ENCODE data around the gene TTN. TPM values are rescaled to one million over a fixed set of nuclear protein-coding genes. Genes with fewer than 3 reads are reported as not detected.
A peak's percentile ranks its signal among the peaks of the same experiment; 100 is the strongest.

Gene TTN
- total and polyA plus RNA-seq, 2 of the 8 experiments (the other 6 are each of a cell fraction or from before 2014, with no cell fraction given), result 0.30 to 9.7 TPM

DNA sequence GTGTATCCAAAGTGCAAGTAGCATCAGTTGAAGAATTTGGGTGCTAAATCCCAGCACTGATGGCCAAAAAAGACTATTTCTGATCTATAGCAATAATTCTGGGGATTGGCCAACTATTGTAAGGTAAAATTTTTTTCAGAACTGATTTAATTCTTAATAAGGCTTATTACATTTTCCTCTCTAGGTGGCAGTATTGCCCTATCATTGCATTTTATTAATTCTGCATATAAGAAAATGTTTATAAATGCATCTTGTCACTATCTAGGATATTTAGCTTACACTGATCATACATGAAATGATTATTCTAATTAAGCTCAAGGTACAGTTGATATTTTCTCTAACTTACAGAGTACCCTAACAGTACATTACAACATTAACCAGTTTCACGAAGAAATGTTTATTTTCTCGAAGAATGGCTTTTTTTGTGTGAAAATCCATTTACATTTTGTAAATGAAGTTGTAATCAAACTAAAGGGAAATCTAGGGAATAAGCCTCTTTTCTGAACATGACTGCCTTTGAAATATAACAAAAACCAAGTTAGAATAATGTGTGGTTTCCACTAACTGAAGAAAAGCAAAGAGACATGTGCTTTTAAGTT lies 11.0 kb downstream of the TTN start:
- Histone ChIP-seq H2BK20ac (ENCODE audit: low read length) (no peak overlapping the region), H2BK5ac (ENCODE audit: low read depth, low read length) (no peak overlapping the region), H3K4ac (replicated peaks; ENCODE audit: insufficient read length, low read depth, low read length) (no peak overlapping the region), H3K23ac (ENCODE audit: insufficient read length) (no peak overlapping the region), H4K20me1 (replicated peaks in 1 of 2; ENCODE audit: control insufficient read depth in 1 of 2, insufficient read depth in 2 of 2, low read length in 2 of 2) (no peaks in the 10 kb centered on the region), H3K27me3 (replicated peaks in 1 of 4; ENCODE audit: control insufficient read depth in 3 of 4, extremely low read depth in 1 of 4, insufficient read depth in 3 of 4, low read length in 3 of 4) (no peaks in the 10 kb centered on the region), H3K4me2 (ENCODE audit: insufficient read depth in 1 of 2, low read depth in 2 of 2, low read length in 2 of 2) (no peak overlapping the region), H3K23me2 (ENCODE audit: low read depth, low read length) (no peaks in the 10 kb centered on the region), H3K4me3 (ENCODE audit: extremely low read depth in 1 of 4, insufficient read depth in 2 of 4, low read depth in 3 of 4, low read length in 4 of 4) (no peak overlapping the region), H3K36me3 (ENCODE audit: control insufficient read depth in 2 of 4, insufficient read depth in 4 of 4, low read length in 3 of 4) (no peaks in the 10 kb centered on the region), H4K91ac (replicated peaks; ENCODE audit: insufficient read length, low read length) (no peak overlapping the region), H3K27ac (ENCODE audit: low read depth, low read length) (no peak overlapping the region), H3K14ac (ENCODE audit: insufficient read length) (no peak overlapping the region), H3K79me1 (ENCODE audit: low read depth, low read length) (no peaks in the 10 kb centered on the region), H2AFZ (ENCODE audit: low read length) (no peak overlapping the region), H2AK5ac (ENCODE audit: low read depth, low read length) (no peak overlapping the region), H4K8ac (ENCODE audit: extremely low read depth, insufficient read depth, low read length) (no peak overlapping the region), H3K79me2 (ENCODE audit: control insufficient read depth in 1 of 2, insufficient read depth in 2 of 2, low read length in 2 of 2) (no peaks in the 10 kb centered on the region), H3K56ac (replicated peaks; ENCODE audit: insufficient read length, low read depth, low read length) (no peak overlapping the region), H3K9me3 (ENCODE audit: insufficient read depth in 2 of 2, low read depth in 1 of 2, low read length in 1 of 2) (no peaks in the 10 kb centered on the region), H2BK120ac (replicated peaks; ENCODE audit: low read depth, low read length) (no peak overlapping the region), H4K5ac (ENCODE audit: insufficient read length, low read depth, low read length) (no peak overlapping the region), H2BK12ac (ENCODE audit: low read depth, low read length) (no peak overlapping the region), H3K18ac (ENCODE audit: extremely low read depth, low read length) (no peak overlapping the region), H3K4me1 (replicated peaks in 1 of 4; ENCODE audit: control insufficient read depth in 3 of 4, insufficient read depth in 4 of 4, low read length in 3 of 4) (no peaks in the 10 kb centered on the region), H2BK15ac (ENCODE audit: low read length) (no peak overlapping the region), H3K9ac (replicated peaks in 1 of 4; ENCODE audit: extremely low read depth in 1 of 4, low read depth in 3 of 4, low read length in 3 of 4) (no peak overlapping the region)
- WGBS, 2 experiments (ENCODE audit: extremely low coverage in 1 of 2, insufficient coverage in 1 of 2, insufficient read length in 1 of 2, insufficient replicate concordance in 2 of 2, low coverage in 1 of 2, low lambda C conversion rate in 2 of 2, missing lambda C conversion rate in 1 of 2), result 84% methylated on average over 2 of the region's 2 CpGs; no CpG with 5 or more reads in 1 of the 2 experiments
- POLR2A ChIA-PET (ENCODE audit: partially characterized antibody), result no interaction called here
- CTCF ChIA-PET (ENCODE audit: partially characterized antibody), result interaction anchor here (0.6 to 3.7 kb wide), 24 partner anchors 8 to 626 kb away, joined by 3 to 20 read pairs (median 4); no protein-coding TSS in a partner anchor
- FAIRE-seq (no peak), DNase-seq (ENCODE audit: low read depth in 1 of 2, low spot score in 2 of 2) (no peak)
- TF ChIP-seq NRF1 (IDR thresholded peaks at IDR 0.05; ENCODE audit: low read depth, low read length) (no peak), SIN3A (conservative IDR thresholded peaks at IDR 0.05 in 1 of 2, IDR thresholded peaks at IDR 0.05 in 1 of 2; ENCODE audit: low read depth in 1 of 2, low read length in 2 of 2) (no peak), SIRT6 (IDR thresholded peaks at IDR 0.05; ENCODE audit: low read length) (no peak), RAD21 (IDR thresholded peaks at IDR 0.05 in 1 of 2, conservative IDR thresholded peaks at IDR 0.05 in 1 of 2; ENCODE audit: low read depth in 2 of 2, low read length in 2 of 2) (peak in 1 of 2 experiments; percentile 67)
- TF ChIP-seq, protein P1, sequence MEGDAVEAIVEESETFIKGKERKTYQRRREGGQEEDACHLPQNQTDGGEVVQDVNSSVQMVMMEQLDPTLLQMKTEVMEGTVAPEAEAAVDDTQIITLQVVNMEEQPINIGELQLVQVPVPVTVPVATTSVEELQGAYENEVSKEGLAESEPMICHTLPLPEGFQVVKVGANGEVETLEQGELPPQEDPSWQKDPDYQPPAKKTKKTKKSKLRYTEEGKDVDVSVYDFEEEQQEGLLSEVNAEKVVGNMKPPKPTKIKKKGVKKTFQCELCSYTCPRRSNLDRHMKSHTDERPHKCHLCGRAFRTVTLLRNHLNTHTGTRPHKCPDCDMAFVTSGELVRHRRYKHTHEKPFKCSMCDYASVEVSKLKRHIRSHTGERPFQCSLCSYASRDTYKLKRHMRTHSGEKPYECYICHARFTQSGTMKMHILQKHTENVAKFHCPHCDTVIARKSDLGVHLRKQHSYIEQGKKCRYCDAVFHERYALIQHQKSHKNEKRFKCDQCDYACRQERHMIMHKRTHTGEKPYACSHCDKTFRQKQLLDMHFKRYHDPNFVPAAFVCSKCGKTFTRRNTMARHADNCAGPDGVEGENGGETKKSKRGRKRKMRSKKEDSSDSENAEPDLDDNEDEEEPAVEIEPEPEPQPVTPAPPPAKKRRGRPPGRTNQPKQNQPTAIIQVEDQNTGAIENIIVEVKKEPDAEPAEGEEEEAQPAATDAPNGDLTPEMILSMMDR (IDR thresholded peaks at IDR 0.05; ENCODE audit: control extremely low read depth in 1 of 3, insufficient read depth in 1 of 3, low read depth in 1 of 3, low read length in 3 of 3), result peak in 2 of 3 experiments; percentile 29 to 50; a peak in 2 of 4 replicates
- TF ChIP-seq, protein P2, sequence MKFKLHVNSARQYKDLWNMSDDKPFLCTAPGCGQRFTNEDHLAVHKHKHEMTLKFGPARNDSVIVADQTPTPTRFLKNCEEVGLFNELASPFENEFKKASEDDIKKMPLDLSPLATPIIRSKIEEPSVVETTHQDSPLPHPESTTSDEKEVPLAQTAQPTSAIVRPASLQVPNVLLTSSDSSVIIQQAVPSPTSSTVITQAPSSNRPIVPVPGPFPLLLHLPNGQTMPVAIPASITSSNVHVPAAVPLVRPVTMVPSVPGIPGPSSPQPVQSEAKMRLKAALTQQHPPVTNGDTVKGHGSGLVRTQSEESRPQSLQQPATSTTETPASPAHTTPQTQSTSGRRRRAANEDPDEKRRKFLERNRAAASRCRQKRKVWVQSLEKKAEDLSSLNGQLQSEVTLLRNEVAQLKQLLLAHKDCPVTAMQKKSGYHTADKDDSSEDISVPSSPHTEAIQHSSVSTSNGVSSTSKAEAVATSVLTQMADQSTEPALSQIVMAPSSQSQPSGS (IDR thresholded peaks at IDR 0.05; ENCODE audit: low read length), result no peak

Data from H1 (cell line).